Breast epithelium (tissue), 4 donors: ENCODE results near the gene TKT. TPM values are rescaled to one million over a fixed set of nuclear protein-coding genes. Genes with fewer than 3 reads are reported as not detected.

Experiments used
- DNase-seq, 2 donors: peaks; one replicate each; pipeline ENCODE4 v3.0.0-alpha.2; 2019; ENCODE audit warnings: low spot score in 2 of 2
- H3K27ac ChIP-seq, 2 donors: fragments of 200-600 bp; sonication (generic) in 1 of 2; one replicate each; pipeline ENCODE4 v1.5.1; 2016 to 2019; ENCODE audit warnings: mild to moderate bottlenecking in 1 of 2
- H3K27me3 ChIP-seq, 2 donors: fragments of 200-600 bp; sonication (generic) in 1 of 2; one replicate each; pipeline versions ENCODE4 v1.5.1 to v1.6.0; 2017 to 2019; ENCODE audit warnings: control low read depth in 1 of 2, mild to moderate bottlenecking in 1 of 2
- H3K36me3 ChIP-seq: fragments of 200-600 bp; one replicate; pipeline ENCODE4 v1.5.1; 2019
- H3K4me1 ChIP-seq, 2 donors: fragments of 200-600 bp; sonication (generic); one replicate each; pipeline ENCODE4 v1.5.1; 2016 to 2019; ENCODE audit warnings: control low read depth in 1 of 2
- H3K4me3 ChIP-seq, 3 donors: fragments of 200-600 bp; sonication (generic); 1 replicate in 2 of 3; 2 replicates in 1 of 3; pipeline ENCODE4 v1.5.1; 2016 to 2019; ENCODE audit warnings: mild to moderate bottlenecking in 3 of 3, moderate library complexity in 2 of 3
- H3K9me3 ChIP-seq, 2 donors: fragments of 200-600 bp; sonication (generic) in 1 of 2; one replicate each; pipeline ENCODE4 v1.5.1; 2016 to 2019; ENCODE audit warnings: control low read depth in 1 of 2
- CTCF ChIP-seq, 3 donors: fragments of 450-650 bp; IDR thresholded peaks; one replicate each; pipeline ENCODE4 v1.5.1; 2016 to 2017; ENCODE audit warnings: antibody characterized with exemption in 3 of 3, mild to moderate bottlenecking in 3 of 3, moderate library complexity in 3 of 3
- POLR2A ChIP-seq: fragments of 450-650 bp; IDR thresholded peaks from one replicate; pipeline ENCODE4 v1.6.1; 2016; ENCODE audit warnings: antibody characterized with exemption, mild to moderate bottlenecking, moderate library complexity
- POLR2AphosphoS5 ChIP-seq, 3 donors: sonication (generic); formaldehyde crosslinking; IDR thresholded peaks; one replicate each; pipeline ENCODE4 v1.6.1; 2017; ENCODE audit warnings: antibody characterized with exemption in 3 of 3
- intact Hi-C: fragments of 100-400 bp; cut with DNase I; formaldehyde crosslinking; loops from one replicate; pipeline ENCODE4 v1.15.1; 2023; ENCODE audit warnings: low total_unique reads
- total RNA-seq, 3 donors: library from RNA; depleted of rRNA; stranded (reverse); fragments of >200 nt; gene quantifications; one replicate each; pipeline ENCODE4 v1.1.0, GENCODE V29; 2016

Gene TKT
- total RNA-seq, 3 donors from 2014 or later, result 130 to 273 (median 131) TPM

DNA sequence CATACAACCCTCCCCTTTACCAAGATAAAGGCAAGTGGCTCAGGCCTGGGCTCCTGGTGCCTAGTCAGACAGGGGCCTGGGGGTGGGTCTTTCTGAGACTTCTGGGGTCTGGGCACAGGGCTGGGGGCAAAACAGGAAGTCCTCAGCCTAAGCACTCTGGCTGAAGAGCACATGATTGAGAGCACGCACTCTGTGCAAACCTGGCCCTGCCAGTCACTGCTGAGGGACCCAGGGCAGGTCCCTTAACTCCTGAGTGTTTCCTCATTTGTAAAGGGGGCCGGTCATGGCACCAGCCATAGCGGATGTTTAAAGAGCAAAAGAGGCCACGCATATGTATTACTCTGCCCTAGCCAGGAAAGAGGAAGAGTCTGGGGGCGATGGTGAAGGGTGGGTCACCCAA lies 16.0 kb downstream of the TKT start:
- intact Hi-C loops, result loop anchor here (5.0 kb wide), 1 partner anchor 1287 kb away; no protein-coding TSS in a partner anchor

GRCh38 chr3:53238886-53239285 lies 16.9 kb downstream of the TKT start:
- no peak overlapping the region for H3K4me3 ChIP-seq
- H3K36me3 ChIP-seq, result no peaks in the 10 kb centered on the region
- TF ChIP-seq CTCF (IDR thresholded peaks at IDR 0.05), result no peak
- no peak for TF ChIP-seq POLR2A
- TF ChIP-seq POLR2AphosphoS5 (IDR thresholded peaks at IDR 0.05), result no peak
- no peaks in the 10 kb centered on the region for H3K4me1 ChIP-seq
- H3K27ac ChIP-seq, result peak overlapping the region; percentile 52 to 60
- intact Hi-C loops, result loop anchor here (5.0 kb wide), 1 partner anchor 1287 kb away; no protein-coding TSS in a partner anchor
- DNase-seq, result no peak
- H3K9me3 ChIP-seq, result no peaks in the 10 kb centered on the region
- no peaks in the 10 kb centered on the region for H3K27me3 ChIP-seq

More for the DNA sequence above, 16.0 kb downstream of the TKT start:
- no peaks in the 10 kb centered on the region for H3K9me3 ChIP-seq
- H3K4me1 ChIP-seq, result no peaks in the 10 kb centered on the region
- peak overlapping the region in 1 of 2 donors; percentile 27 for H3K27ac ChIP-seq
- no peaks in the 10 kb centered on the region for H3K27me3 ChIP-seq
- TF ChIP-seq POLR2A, result no peak
- no peak overlapping the region for H3K4me3 ChIP-seq
- no peaks in the 10 kb centered on the region for H3K36me3 ChIP-seq
- DNase-seq, result no peak

GRCh38 chr3:53238051-53238850 lies 17.6 kb downstream of the TKT start:
- Histone ChIP-seq H3K36me3 (no peaks in the 10 kb centered on the region), H3K27ac (peak overlapping the region; percentile 52 to 60), H3K4me3 (no peak overlapping the region), H3K27me3 (no peaks in the 10 kb centered on the region), H3K9me3 (no peaks in the 10 kb centered on the region), H3K4me1 (no peaks in the 10 kb centered on the region)
- no peak for TF ChIP-seq POLR2A
- no peak for TF ChIP-seq CTCF (IDR thresholded peaks at IDR 0.05)
- TF ChIP-seq POLR2AphosphoS5 (IDR thresholded peaks at IDR 0.05), result no peak
- intact Hi-C loops, result loop anchor here (5.0 kb wide), 1 partner anchor 1286 kb away; no protein-coding TSS in a partner anchor
- DNase-seq, result peak in 1 of 2 donors; percentile 35

GRCh38 chr3:53236112-53236841 lies 19.5 kb downstream of the TKT start:
- Histone ChIP-seq H3K27me3 (no peaks in the 10 kb centered on the region), H3K4me1 (no peaks in the 10 kb centered on the region), H3K27ac (peak overlapping the region in 1 of 2 donors; percentile 56), H3K4me3 (no peak overlapping the region), H3K9me3 (no peaks in the 10 kb centered on the region), H3K36me3 (no peaks in the 10 kb centered on the region)
- intact Hi-C loops, result loop anchor here (5.0 kb wide), 1 partner anchor 1284 kb away; no protein-coding TSS in a partner anchor
- DNase-seq, result no peak
- TF ChIP-seq CTCF (IDR thresholded peaks at IDR 0.05), result no peak
- no peak for TF ChIP-seq POLR2A
- no peak for TF ChIP-seq POLR2AphosphoS5 (IDR thresholded peaks at IDR 0.05)

- H3K27me3 ChIP-seq, result no peaks in the 10 kb centered on the region
- intact Hi-C loops, result loop anchor here (5.0 kb wide), 1 partner anchor 1283 kb away; no protein-coding TSS in a partner anchor
- no peaks in the 10 kb centered on the region for H3K9me3 ChIP-seq
- no peak for TF ChIP-seq POLR2A
- H3K27ac ChIP-seq, result no peak overlapping the region
- H3K4me3 ChIP-seq, result no peak overlapping the region
- H3K4me1 ChIP-seq, result no peaks in the 10 kb centered on the region
- DNase-seq, result no peak
- no peaks in the 10 kb centered on the region for H3K36me3 ChIP-seq
Observed at GRCh38 chr3:53235545-53235944, 20.3 kb downstream of the TKT start.
